Esophagus mucosa (tissue), 1 donor: Measurements from ENCODE around the gene PIGZ. TPM values are rescaled to one million over a fixed set of nuclear protein-coding genes. Genes with fewer than 3 reads are reported as not detected.

ENCODE experiments used
- ATAC-seq: fragments of 200-7000 bp; cut with Tn5 transposase; one replicate; pipeline ENCODE4 v1.9.1; 2020
- total RNA-seq: library from RNA; stranded (reverse); gene quantifications from one replicate; pipeline ENCODE4 v1.2.4, GENCODE V29; 2023
- donor health status: DM: yes; HTN: yes; CAD: no.

Gene PIGZ
- total RNA-seq, 1 donor from 2014 or later: 3.7 TPM

DNA sequence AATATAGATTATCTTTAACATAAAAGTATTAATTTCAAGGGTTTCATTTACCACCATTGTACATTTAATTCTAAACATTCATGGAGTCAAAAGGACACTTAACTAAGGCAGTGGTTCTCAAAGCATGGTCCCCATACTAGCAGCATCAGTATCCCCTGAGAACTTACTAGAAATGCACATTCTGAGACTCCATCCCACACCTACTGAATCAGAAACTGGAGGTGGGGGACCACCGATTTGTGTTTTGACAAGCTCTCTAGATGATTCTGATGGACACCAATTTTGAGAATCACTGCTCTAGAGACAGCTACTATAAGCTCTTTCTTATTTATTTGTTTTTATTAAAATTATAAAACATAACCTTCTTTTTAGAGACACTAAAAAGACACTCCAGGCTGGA lies 66.9 kb downstream of the PIGZ start:
- no peak for ATAC-seq

Other genes with a start within 250 kb of the PIGZ start
- gene PAK2, start 229.0 kb downstream of the PIGZ start, total RNA-seq: 36.5 TPM
- gene SENP5, start 100.9 kb downstream of the PIGZ start, total RNA-seq: 16.1 TPM
- gene NCBP2, start 26.3 kb downstream of the PIGZ start, total RNA-seq: 28.2 TPM
- 2.8 TPM for gene MELTF, start 61.0 kb upstream of the PIGZ start, total RNA-seq